ENCODE measurements around the gene SYTL2. TPM values are rescaled to one million over a fixed set of nuclear protein-coding genes. Genes with fewer than 3 reads are reported as not detected.

SYTL2 gene
- total RNA-seq, 1 experiment from 2014 or later: 5.2 TPM

- no peaks in the 10 kb centered on the region for H3K27me3 Mint-ChIP-seq (ENCODE audit: low read depth)
Measured at GRCh38 chr11:85694385-85694980, 116.5 kb downstream of the SYTL2 start.

More at GRCh38 chr11:85694385-85694980, 116.5 kb downstream of the SYTL2 start:
- Histone ChIP-seq H4K8ac (replicated peaks; ENCODE audit: insufficient read length, low read depth, low read length) (no peak overlapping the region), H2BK12ac (ENCODE audit: insufficient read length, low read depth, low read length) (no peak overlapping the region), H3K4ac (ENCODE audit: low read depth, low read length) (no peak overlapping the region), H3K9me3 (ENCODE audit: control insufficient read depth, low read depth, low read length) (no peaks in the 10 kb centered on the region), H2BK120ac (ENCODE audit: low read depth, low read length, poor library complexity, severe bottlenecking) (no peak overlapping the region), H3K27ac (ENCODE audit: insufficient read length, low read depth, low read length) (no peak overlapping the region), H2BK15ac (ENCODE audit: low read depth, low read length) (no peak overlapping the region), H3K79me2 (ENCODE audit: insufficient read depth, low read length) (no peaks in the 10 kb centered on the region), H3K4me1 (ENCODE audit: insufficient read depth, low read length) (no peaks in the 10 kb centered on the region; the same call in 1 of the 2 replicates), H3K56ac (ENCODE audit: insufficient read length, low read depth, low read length) (no peak overlapping the region), H3K79me1 (ENCODE audit: insufficient read depth, low read depth, low read length, poor library complexity, severe bottlenecking) (no peaks in the 10 kb centered on the region), H2AFZ (ENCODE audit: low read length) (no peak overlapping the region), H3K9ac (ENCODE audit: extremely low read depth, insufficient read length, low read length) (no peak overlapping the region), H3K27me3 (ENCODE audit: insufficient read depth, low read length) (no peaks in the 10 kb centered on the region), H3T11ph (ENCODE audit: low read length) (no peak overlapping the region), H2AK5ac (ENCODE audit: insufficient read length, low read length) (no peak overlapping the region), H4K5ac (ENCODE audit: insufficient read length, low read depth, low read length) (no peak overlapping the region), H3K23me2 (ENCODE audit: insufficient read length, low read depth, low read length, poor library complexity, severe bottlenecking) (no peaks in the 10 kb centered on the region), H2BK5ac (ENCODE audit: insufficient read length, low read length) (no peak overlapping the region), H3K14ac (ENCODE audit: insufficient read depth, low read length) (no peak overlapping the region), H4K91ac (ENCODE audit: insufficient read length, low read depth, low read length) (no peak overlapping the region), H3K4me2 (ENCODE audit: insufficient read depth, insufficient read length, low read length) (no peak overlapping the region), H2BK20ac (ENCODE audit: low read depth, low read length, poor library complexity, severe bottlenecking) (no peak overlapping the region), H3K18ac (ENCODE audit: insufficient read length, low read depth, low read length) (no peak overlapping the region), H3K23ac (ENCODE audit: insufficient read length, low read depth, low read length) (no peak overlapping the region), H4K20me1 (ENCODE audit: control insufficient read depth, insufficient read depth, insufficient read length) (no peaks in the 10 kb centered on the region)
- Mint-ChIP-seq H3K27ac (no peak overlapping the region), H3K9me3 (no peaks in the 10 kb centered on the region), H3K36me3 (ENCODE audit: insufficient read depth in 1 of 3, low read depth in 3 of 3) (no peaks in the 10 kb centered on the region), H3K4me3 (no peak overlapping the region), H3K4me1 (peaks cover 0 to 3% of the 10 kb centered on the region in 2 experiments; a peak in 2 of 4 replicates)
- no CpG with 5 or more reads among the region's 1 CpG for WGBS (ENCODE audit: extremely low coverage, insufficient read length, low lambda C conversion rate)
- no peak for DNase-seq
- TF ChIP-seq CTCF (conservative IDR thresholded peaks at IDR 0.05): peak; percentile 64
